Esophagus mucosa (tissue), 1 donor: ENCODE measurements around the gene RASSF9. TPM values are rescaled to one million over a fixed set of nuclear protein-coding genes. Genes with fewer than 3 reads are reported as not detected.

Experiments
- total RNA-seq: library from RNA; stranded (reverse); gene quantifications from one replicate; pipeline ENCODE4 v1.2.4, GENCODE V29; 2023
- donor health status: DM: yes; HTN: yes; CAD: no.

The RASSF9 gene
- total RNA-seq, 1 donor from 2014 or later: 4.6 TPM

Other genes with a start within 250 kb of the RASSF9 start
- gene NTS, start 37.9 kb upstream of the RASSF9 start, total RNA-seq: 0.16 TPM